Osteoblast (primary cell): ENCODE measurements around the gene STK32B. TPM values are rescaled to one million over a fixed set of nuclear protein-coding genes. Genes with fewer than 3 reads are reported as not detected.

Experiments used
- DNase-seq: peaks from one replicate; pipeline ENCODE4 v3.0.0; 2011; ENCODE audit warnings: low spot score, mixed read lengths; ENCODE audit not compliant: insufficient read length; ENCODE audit errors: missing footprints
- H2AFZ ChIP-seq: 2 replicates; pipeline ENCODE4 v1.6.0; 2011; ENCODE audit warnings: mild to moderate bottlenecking, low read length
- H3K27ac ChIP-seq: 2 replicates; pipeline ENCODE4 v1.5.1; 2011; ENCODE audit warnings: mild to moderate bottlenecking, low read depth, low read length, moderate library complexity
- H3K27me3 ChIP-seq: 2 replicates; pipeline ENCODE4 v1.6.0; 2012; ENCODE audit warnings: mild to moderate bottlenecking, control low read depth, inconsistent platforms, low read length, moderate library complexity; ENCODE audit not compliant: insufficient read depth
- H3K36me3 ChIP-seq: 2 replicates; pipeline ENCODE4 v1.5.1; 2011; ENCODE audit warnings: mild to moderate bottlenecking, low read length, control low read depth, moderate library complexity; ENCODE audit not compliant: insufficient read depth
- H3K4me1 ChIP-seq: 2 replicates; pipeline ENCODE4 v1.5.1; 2011; ENCODE audit warnings: mild to moderate bottlenecking, low read length, control low read depth, moderate library complexity; ENCODE audit not compliant: insufficient read depth
- H3K4me2 ChIP-seq: 2 replicates; pipeline ENCODE4 v1.6.0; 2011; ENCODE audit warnings: mild to moderate bottlenecking, low read length; ENCODE audit not compliant: insufficient read depth
- H3K4me3 ChIP-seq: fragments of 200-600 bp; sonication (generic); 3 replicates; pipeline ENCODE4 v1.5.1; 2012; ENCODE audit warnings: mild to moderate bottlenecking, low read length, inconsistent platforms; ENCODE audit not compliant: insufficient read depth
- H3K79me2 ChIP-seq: 2 replicates; pipeline ENCODE4 v1.6.0; 2012; ENCODE audit warnings: mild to moderate bottlenecking, low read length, control low read depth, inconsistent platforms; ENCODE audit not compliant: insufficient read depth
- H3K9me3 ChIP-seq: 2 replicates; pipeline ENCODE4 v1.5.1; 2011; ENCODE audit warnings: low read depth, low read length, control low read depth
- H4K20me1 ChIP-seq: 2 replicates; pipeline ENCODE4 v1.6.0; 2012; ENCODE audit warnings: mild to moderate bottlenecking, low read length, control low read depth; ENCODE audit not compliant: insufficient read depth
- CTCF ChIP-seq: IDR thresholded peaks from 2 replicates; pipeline ENCODE4 v1.5.1; 2011; ENCODE audit warnings: mild to moderate bottlenecking, low read depth, low read length, moderate library complexity; ENCODE audit errors: extremely low read depth
- total RNA-seq: library from RNA; depleted of rRNA; stranded (reverse); fragments of >200 nt; gene quantifications from 2 replicates; pipeline ENCODE4 v1.2.3, GENCODE V29; 2012

Gene STK32B
- total RNA-seq, 1 donor = 1.1 TPM

GRCh38 chr4:5067908-5068307 lies 16.6 kb downstream of the STK32B start:
- no peak overlapping the region for H2AFZ ChIP-seq
- TF ChIP-seq CTCF = no peak

GRCh38 chr4:5069901-5070300 lies 18.6 kb downstream of the STK32B start:
- no peaks in the 10 kb centered on the region for H3K4me1 ChIP-seq
- no peaks in the 10 kb centered on the region for H3K9me3 ChIP-seq
- TF ChIP-seq CTCF = no peak

More at GRCh38 chr4:5067908-5068307, 16.6 kb downstream of the STK32B start:
- no peaks in the 10 kb centered on the region for H3K79me2 ChIP-seq
- H4K20me1 ChIP-seq = no peaks in the 10 kb centered on the region
- H3K4me3 ChIP-seq = no peak overlapping the region
- no peak overlapping the region for H3K27ac ChIP-seq
- H3K36me3 ChIP-seq = no peaks in the 10 kb centered on the region
- no peaks in the 10 kb centered on the region for H3K27me3 ChIP-seq
- no peak for DNase-seq
- no peaks in the 10 kb centered on the region for H3K9me3 ChIP-seq
- H3K4me1 ChIP-seq = no peaks in the 10 kb centered on the region
- H3K4me2 ChIP-seq = no peak overlapping the region

GRCh38 chr4:5072948-5073347 lies 21.7 kb downstream of the STK32B start:
- H3K36me3 ChIP-seq = no peaks in the 10 kb centered on the region
- H3K9me3 ChIP-seq = no peaks in the 10 kb centered on the region
- H3K27me3 ChIP-seq = no peaks in the 10 kb centered on the region
- no peak for DNase-seq
- no peak overlapping the region for H2AFZ ChIP-seq
- no peaks in the 10 kb centered on the region for H4K20me1 ChIP-seq
- no peak overlapping the region for H3K27ac ChIP-seq
- H3K79me2 ChIP-seq = no peaks in the 10 kb centered on the region
- H3K4me2 ChIP-seq = no peak overlapping the region
- H3K4me3 ChIP-seq = no peak overlapping the region
- H3K4me1 ChIP-seq = no peaks in the 10 kb centered on the region
- TF ChIP-seq CTCF = no peak

More at GRCh38 chr4:5069901-5070300, 18.6 kb downstream of the STK32B start:
- no peak overlapping the region for H2AFZ ChIP-seq
- H3K4me3 ChIP-seq = no peak overlapping the region
- H3K36me3 ChIP-seq = no peaks in the 10 kb centered on the region
- H4K20me1 ChIP-seq = no peaks in the 10 kb centered on the region
- H3K27me3 ChIP-seq = no peaks in the 10 kb centered on the region
- H3K4me2 ChIP-seq = no peak overlapping the region
- H3K27ac ChIP-seq = no peak overlapping the region
- DNase-seq = no peak
- H3K79me2 ChIP-seq = no peaks in the 10 kb centered on the region

- H3K79me2 ChIP-seq = no peaks in the 10 kb centered on the region
- no peak for DNase-seq
- no peaks in the 10 kb centered on the region for H3K27me3 ChIP-seq
- no peak overlapping the region for H3K4me2 ChIP-seq
- H3K9me3 ChIP-seq = no peaks in the 10 kb centered on the region
- no peak overlapping the region for H3K27ac ChIP-seq
- H4K20me1 ChIP-seq = no peaks in the 10 kb centered on the region
- H3K4me1 ChIP-seq = no peaks in the 10 kb centered on the region
- H3K4me3 ChIP-seq = no peak overlapping the region
- no peak overlapping the region for H2AFZ ChIP-seq
- no peak for TF ChIP-seq CTCF
- H3K36me3 ChIP-seq = no peaks in the 10 kb centered on the region
Measured at GRCh38 chr4:5078009-5078408, 26.7 kb downstream of the STK32B start.
